ENCODE measurements around the gene ADAMTS8.

Gene ADAMTS8

GRCh38 chr11:130473056-130473794 is 44.8 kb upstream of the ADAMTS8 start:
- DNase-seq (ENCODE audit: low read depth, low spot score): no peak
- H3K4me3 ChIP-seq: no peak overlapping the region
- no peak overlapping the region for H3K27ac ChIP-seq
- H3K9me3 ChIP-seq (ENCODE audit: low read depth, low read length): no peaks in the 10 kb centered on the region
- H3K36me3 ChIP-seq (ENCODE audit: insufficient read depth, low read length): no peaks in the 10 kb centered on the region
- H3K9ac ChIP-seq (ENCODE audit: insufficient read length): no peak overlapping the region
- TF ChIP-seq POLR2AphosphoS5 (IDR thresholded peaks at IDR 0.05; ENCODE audit: borderline replicate concordance, low read depth, low read length) (no peak), EZH2 (IDR thresholded peaks at IDR 0.05) (no peak), FOXP2 (optimal IDR thresholded peaks at IDR 0.05; ENCODE audit: control extremely low read depth, extremely low read length, insufficient read depth) (no peak)

GRCh38 chr11:130472434-130472961 is 44.1 kb upstream of the ADAMTS8 start:
- no peak for DNase-seq (ENCODE audit: low read depth, low spot score)
- Histone ChIP-seq H3K27ac (no peak overlapping the region), H3K9me3 (ENCODE audit: low read depth, low read length) (no peaks in the 10 kb centered on the region), H3K36me3 (ENCODE audit: insufficient read depth, low read length) (no peaks in the 10 kb centered on the region), H3K4me3 (no peak overlapping the region), H3K9ac (ENCODE audit: insufficient read length) (no peak overlapping the region)
- TF ChIP-seq EZH2 (IDR thresholded peaks at IDR 0.05): no peak
- no peak for TF ChIP-seq POLR2AphosphoS5 (IDR thresholded peaks at IDR 0.05; ENCODE audit: borderline replicate concordance, low read depth, low read length)

DNA sequence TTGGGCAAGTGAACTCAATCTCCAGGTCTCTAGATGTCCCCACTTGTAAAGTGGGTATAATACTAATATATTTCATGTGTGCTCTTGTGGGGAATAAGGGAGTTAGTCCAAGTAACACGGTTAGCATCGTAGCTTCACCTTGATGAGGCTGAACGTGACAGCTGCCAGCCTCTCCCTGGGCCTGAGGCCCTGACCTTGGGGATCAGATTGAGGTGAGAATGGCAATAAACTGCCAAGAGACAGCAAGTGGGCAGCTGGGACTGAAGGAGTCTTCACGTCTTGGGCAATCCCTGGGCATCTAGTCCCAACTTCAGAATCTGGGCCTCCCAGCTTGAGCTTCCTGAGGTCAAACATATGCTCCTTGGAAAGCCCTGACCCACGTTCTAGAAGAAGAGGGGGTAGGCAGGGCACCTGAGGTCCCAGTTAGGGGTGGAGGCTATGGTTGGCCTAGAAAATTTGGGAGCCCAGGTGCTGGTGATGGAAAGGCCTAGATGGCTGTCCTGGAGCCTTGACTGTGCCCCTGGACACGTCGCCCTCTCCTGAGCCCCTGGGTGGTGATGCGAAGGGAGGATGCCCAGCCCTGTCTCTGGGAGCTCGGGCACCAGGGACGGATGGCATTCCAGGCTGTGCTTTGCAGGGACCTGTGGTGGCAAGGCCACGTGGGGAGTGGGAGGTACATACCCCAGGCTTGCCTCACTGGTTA is 43.5 kb upstream of the ADAMTS8 start:
- no peak overlapping the region for H3K4me3 ChIP-seq
- H3K27ac ChIP-seq: no peak overlapping the region
- DNase-seq (ENCODE audit: low read depth, low spot score): no peak
- H3K36me3 ChIP-seq (ENCODE audit: insufficient read depth, low read length): no peaks in the 10 kb centered on the region
- no peak for TF ChIP-seq POLR2AphosphoS5 (IDR thresholded peaks at IDR 0.05; ENCODE audit: borderline replicate concordance, low read depth, low read length)
- no peak for TF ChIP-seq EZH2 (IDR thresholded peaks at IDR 0.05)
- TF ChIP-seq FOXP2 (optimal IDR thresholded peaks at IDR 0.05; ENCODE audit: control extremely low read depth, extremely low read length, insufficient read depth): no peak
- no peak overlapping the region for H3K9ac ChIP-seq (ENCODE audit: insufficient read length)
- H3K9me3 ChIP-seq (ENCODE audit: low read depth, low read length): no peaks in the 10 kb centered on the region

DNA sequence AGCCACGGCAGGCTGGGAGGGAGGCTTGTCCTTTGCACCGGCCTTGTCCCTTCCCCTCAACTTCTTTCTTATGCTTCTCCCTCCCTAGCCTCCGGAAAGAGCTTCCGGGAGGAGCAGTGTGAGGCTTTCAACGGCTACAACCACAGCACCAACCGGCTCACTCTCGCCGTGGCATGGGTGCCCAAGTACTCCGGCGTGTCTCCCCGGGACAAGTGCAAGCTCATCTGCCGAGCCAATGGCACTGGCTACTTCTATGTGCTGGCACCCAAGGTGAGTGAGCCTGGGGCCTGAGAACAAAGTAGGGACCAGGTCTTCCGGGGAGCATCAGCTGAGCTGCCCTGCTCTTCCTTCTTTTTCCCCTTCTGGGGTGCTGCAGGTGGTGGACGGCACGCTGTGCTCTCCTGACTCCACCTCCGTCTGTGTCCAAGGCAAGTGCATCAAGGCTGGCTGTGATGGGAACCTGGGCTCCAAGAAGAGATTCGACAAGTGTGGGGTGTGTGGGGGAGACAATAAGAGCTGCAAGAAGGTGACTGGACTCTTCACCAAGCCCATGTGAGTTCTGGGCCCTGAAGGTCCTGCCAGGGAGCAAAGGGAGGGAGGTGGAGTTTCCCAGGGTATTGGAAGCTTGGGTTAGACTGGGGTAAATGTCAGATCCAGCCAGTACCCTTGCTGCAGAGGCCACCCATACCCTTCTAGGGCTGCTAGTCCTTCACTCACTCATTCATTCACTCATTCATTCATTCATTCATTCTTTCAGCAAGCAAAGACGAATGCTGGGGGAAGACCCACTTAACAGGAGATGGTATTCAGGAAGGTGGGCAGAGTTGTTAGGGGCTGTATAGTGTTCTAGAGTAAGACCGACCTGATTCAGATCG is 42.7 kb upstream of the ADAMTS8 start:
- DNase-seq (ENCODE audit: low read depth, low spot score): no peak
- H3K9me3 ChIP-seq (ENCODE audit: low read depth, low read length): no peaks in the 10 kb centered on the region
- no peak overlapping the region for H3K9ac ChIP-seq (ENCODE audit: insufficient read length)
- no peak for TF ChIP-seq POLR2AphosphoS5 (IDR thresholded peaks at IDR 0.05; ENCODE audit: borderline replicate concordance, low read depth, low read length)
- no peak for TF ChIP-seq EZH2 (IDR thresholded peaks at IDR 0.05)
- TF ChIP-seq FOXP2 (optimal IDR thresholded peaks at IDR 0.05; ENCODE audit: control extremely low read depth, extremely low read length, insufficient read depth): no peak
- H3K4me3 ChIP-seq: no peak overlapping the region
- no peaks in the 10 kb centered on the region for H3K36me3 ChIP-seq (ENCODE audit: insufficient read depth, low read length)
- no peak overlapping the region for H3K27ac ChIP-seq

DNA sequence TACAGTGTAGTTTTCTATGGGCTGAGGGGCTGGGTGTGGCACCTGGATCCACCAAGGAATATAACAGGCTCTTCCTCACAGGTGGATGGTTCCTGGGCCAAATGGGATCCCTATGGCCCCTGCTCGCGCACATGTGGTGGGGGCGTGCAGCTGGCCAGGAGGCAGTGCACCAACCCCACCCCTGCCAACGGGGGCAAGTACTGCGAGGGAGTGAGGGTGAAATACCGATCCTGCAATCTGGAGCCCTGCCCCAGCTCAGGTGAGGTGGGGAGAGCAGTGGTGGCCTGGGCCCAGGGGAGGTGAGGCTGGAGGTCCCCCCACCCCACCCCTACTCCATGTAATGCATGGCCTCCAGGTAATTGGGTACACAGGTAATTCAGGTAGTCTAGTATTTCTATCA is 40.8 kb upstream of the ADAMTS8 start:
- Histone ChIP-seq H3K27ac (no peak overlapping the region), H3K4me3 (no peak overlapping the region), H3K9me3 (ENCODE audit: low read depth, low read length) (no peaks in the 10 kb centered on the region), H3K36me3 (ENCODE audit: insufficient read depth, low read length) (no peaks in the 10 kb centered on the region), H3K9ac (ENCODE audit: insufficient read length) (no peak overlapping the region)
- DNase-seq (ENCODE audit: low read depth, low spot score): no peak
- no peak for TF ChIP-seq POLR2AphosphoS5 (IDR thresholded peaks at IDR 0.05; ENCODE audit: borderline replicate concordance, low read depth, low read length)
- TF ChIP-seq EZH2 (IDR thresholded peaks at IDR 0.05): no peak
- no peak for TF ChIP-seq FOXP2 (optimal IDR thresholded peaks at IDR 0.05; ENCODE audit: control extremely low read depth, extremely low read length, insufficient read depth)

GRCh38 chr11:130467116-130467900 is 38.9 kb upstream of the ADAMTS8 start:
- Histone ChIP-seq H3K9me3 (ENCODE audit: low read depth, low read length) (no peaks in the 10 kb centered on the region), H3K4me3 (no peak overlapping the region), H3K27ac (no peak overlapping the region), H3K9ac (ENCODE audit: insufficient read length) (no peak overlapping the region), H3K36me3 (ENCODE audit: insufficient read depth, low read length) (no peaks in the 10 kb centered on the region)
- TF ChIP-seq POLR2AphosphoS5 (IDR thresholded peaks at IDR 0.05; ENCODE audit: borderline replicate concordance, low read depth, low read length) (no peak), FOXP2 (optimal IDR thresholded peaks at IDR 0.05; ENCODE audit: control extremely low read depth, extremely low read length, insufficient read depth) (no peak), EZH2 (IDR thresholded peaks at IDR 0.05) (no peak)
- no peak for DNase-seq (ENCODE audit: low read depth, low spot score)

GRCh38 chr11:130465263-130465662 is 36.9 kb upstream of the ADAMTS8 start:
- H3K36me3 ChIP-seq (ENCODE audit: insufficient read depth, low read length): no peaks in the 10 kb centered on the region
- no peaks in the 10 kb centered on the region for H3K9me3 ChIP-seq (ENCODE audit: low read depth, low read length)
- no peak overlapping the region for H3K9ac ChIP-seq (ENCODE audit: insufficient read length)
- H3K27ac ChIP-seq: no peak overlapping the region
- no peak for TF ChIP-seq FOXP2 (optimal IDR thresholded peaks at IDR 0.05; ENCODE audit: control extremely low read depth, extremely low read length, insufficient read depth)
- no peak for TF ChIP-seq POLR2AphosphoS5 (IDR thresholded peaks at IDR 0.05; ENCODE audit: borderline replicate concordance, low read depth, low read length)
- TF ChIP-seq EZH2 (IDR thresholded peaks at IDR 0.05): no peak
- no peak overlapping the region for H3K4me3 ChIP-seq
- peak; percentile 42 for DNase-seq (ENCODE audit: low read depth, low spot score)
